PC-3 (cell line): Measurements from ENCODE around the gene DKKL1. TPM values are rescaled to one million over a fixed set of nuclear protein-coding genes. Genes with fewer than 3 reads are reported as not detected.

Experiments used
- ATAC-seq: fragments of 200-7000 bp; cut with Tn5 transposase; 2 replicates; pipeline ENCODE4 v1.9.1; 2020; ENCODE audit warnings: mild to moderate bottlenecking, moderate library complexity
- BruUV-seq: library from RNA; stranded (reverse); fragments of 400-500 nt; replicated peaks from 2 replicates; lab custom pipeline; 2021; lab: Mats Ljungman, UMichigan
- CTCF ChIA-PET: fragments of 300-600 bp; sonication (Branson Sonifier 250); formaldehyde crosslinking; loops from one replicate; lab custom pipeline; 2022; ENCODE audit warnings: antibody characterized with exemption; lab: Charles Lee
- POLR2A ChIA-PET: fragments of 300-600 bp; sonication (Branson Sonifier 250); formaldehyde crosslinking; loops from one replicate; lab custom pipeline; 2022; ENCODE audit warnings: antibody characterized with exemption; ENCODE audit not compliant: unreplicated experiment; lab: Charles Lee
- DNase-seq: peaks from one replicate; pipeline ENCODE4 v3.0.0-alpha.2; 2015
- H2AFZ ChIP-seq: fragments of 300-600 bp; sonication (generic); 2 replicates; pipeline ENCODE4 v1.6.0; 2016; ENCODE audit warnings: antibody characterized with exemption, low read length
- H3F3A ChIP-seq: fragments of 300-600 bp; sonication (generic); one replicate; pipeline ENCODE4 v1.6.0; 2017; ENCODE audit warnings: antibody characterized with exemption, low read length, control low read depth, mild to moderate bottlenecking; ENCODE audit not compliant: unreplicated experiment
- H3K27ac ChIP-seq: fragments of 300-600 bp; sonication (generic); 2 replicates; pipeline ENCODE4 v1.5.1; 2016; ENCODE audit warnings: mild to moderate bottlenecking, low read length
- H3K27me3 ChIP-seq: fragments of 300-600 bp; sonication (generic); 2 replicates; pipeline ENCODE4 v1.6.1; 2016; ENCODE audit warnings: low read length, mixed read lengths
- H3K36me3 ChIP-seq: fragments of 300-600 bp; sonication (generic); 2 replicates; pipeline ENCODE4 v1.6.1; 2016; ENCODE audit warnings: low read depth, mixed run types, low read length, mixed read lengths
- H3K4me1 ChIP-seq: fragments of 300-600 bp; sonication (generic); 2 replicates; pipeline ENCODE4 v1.5.1; 2016; ENCODE audit warnings: low read length; ENCODE audit not compliant: insufficient read depth
- H3K4me2 ChIP-seq: fragments of 300-600 bp; sonication (generic); 2 replicates; pipeline ENCODE4 v1.6.0; 2016; ENCODE audit warnings: low read length
- H3K4me3 ChIP-seq: fragments of 300-600 bp; sonication (generic); 2 replicates; pipeline ENCODE4 v1.5.1; 2016; ENCODE audit warnings: mild to moderate bottlenecking, low read length, mixed read lengths
- H3K79me2 ChIP-seq: fragments of 300-600 bp; sonication (generic); 2 replicates; pipeline ENCODE4 v1.6.1; 2017; ENCODE audit warnings: low read length, mixed read lengths
- H3K9ac ChIP-seq: fragments of 300-600 bp; sonication (generic); 2 replicates; pipeline ENCODE4 v1.6.0; 2016; ENCODE audit warnings: mild to moderate bottlenecking, low read length
- H3K9me2 ChIP-seq: fragments of 300-600 bp; sonication (generic); replicated peaks from 2 replicates; pipeline ENCODE4 v1.6.1; 2016; ENCODE audit warnings: mixed run types, low read length, mixed read lengths
- H3K9me3 ChIP-seq: fragments of 300-600 bp; sonication (generic); 2 replicates; pipeline ENCODE4 v1.6.1; 2016; ENCODE audit warnings: low read length, mixed read lengths
- H4K20me1 ChIP-seq: fragments of 300-600 bp; sonication (generic); 2 replicates; pipeline ENCODE4 v1.6.1; 2016; ENCODE audit warnings: low read length, mixed read lengths
- EZH2 ChIP-seq: fragments of 300-600 bp; sonication (generic); IDR thresholded peaks from one replicate; pipeline ENCODE4 v1.6.1; 2017; ENCODE audit warnings: antibody characterized with exemption, mild to moderate bottlenecking, low read length; ENCODE audit not compliant: unreplicated experiment
- EZH2phosphoT487 ChIP-seq: fragments of 300-600 bp; sonication (generic); IDR thresholded peaks from 2 replicates; pipeline ENCODE4 v1.6.1; 2018; ENCODE audit warnings: mild to moderate bottlenecking, antibody characterized with exemption, low read length, borderline replicate concordance
- intact Hi-C: fragments of 100-400 bp; cut with micrococcal nuclease; formaldehyde crosslinking; loops from 2 replicates; pipeline ENCODE4 v1.9.0; 2023
- total RNA-seq: library from RNA; depleted of rRNA; stranded (reverse); fragments of >200 nt; gene quantifications from 2 replicates; pipeline ENCODE4 v1.2.3, GENCODE V29; 2014
- TF ChIP-seq, protein P1 (sequence below): fragments of 300-600 bp; sonication (generic); conservative IDR thresholded peaks from 2 replicates; pipeline ENCODE4 v1.5.1; 2017; ENCODE audit warnings: antibody characterized with exemption, low read depth, mild to moderate bottlenecking, low read length

Gene DKKL1
- total RNA-seq, 1 experiment from 2014 or later = 2.4 TPM

DNA sequence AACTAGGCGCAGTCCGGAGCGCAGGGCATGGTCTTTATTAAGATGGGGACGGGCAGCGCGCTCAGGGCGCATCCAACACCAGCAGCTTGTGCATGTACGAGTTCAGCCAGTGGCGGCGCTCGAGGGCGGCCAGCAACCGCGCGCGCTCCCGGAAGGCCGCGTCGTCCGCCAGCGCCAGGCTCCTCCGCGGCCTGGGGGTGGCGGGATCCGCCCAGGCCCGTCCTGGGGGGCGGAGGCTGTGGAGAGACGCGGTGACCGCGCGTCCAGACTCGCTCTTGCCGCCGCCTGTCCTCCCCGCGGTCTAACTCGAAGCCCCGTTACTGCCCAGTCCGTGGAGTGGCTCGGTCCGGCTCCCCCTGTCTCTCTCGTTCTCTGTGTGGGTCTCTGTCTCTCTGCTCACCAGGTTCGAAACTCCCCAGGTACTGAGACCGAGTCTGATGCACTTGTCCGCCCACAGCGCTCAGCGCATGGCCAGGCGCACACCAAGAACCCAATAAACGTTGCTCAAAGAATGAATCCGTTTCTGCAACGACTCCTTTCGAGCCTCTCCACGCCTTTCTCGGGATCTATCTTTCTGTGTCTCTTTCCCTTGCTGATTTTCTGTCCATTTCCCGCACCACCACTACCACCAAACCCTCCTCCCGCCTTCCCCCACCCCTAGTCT, 58.9 kb downstream of the DKKL1 start:
- ATAC-seq (no peak), DNase-seq (no peak)
- Histone ChIP-seq H3K79me2 (no peaks in the 10 kb centered on the region), H3K4me1 (no peaks in the 10 kb centered on the region), H3K27me3 (peaks cover 99% of the 10 kb centered on the region), H3K4me2 (no peak overlapping the region), H2AFZ (no peak overlapping the region), H3K4me3 (no peak overlapping the region), H3K9me3 (no peaks in the 10 kb centered on the region), H3K36me3 (no peaks in the 10 kb centered on the region), H4K20me1 (no peaks in the 10 kb centered on the region), H3K9ac (no peak overlapping the region), H3K27ac (no peak overlapping the region), H3F3A (no peaks in the 10 kb centered on the region), H3K9me2 (no peaks in the 10 kb centered on the region)
- intact Hi-C loops = no loop called here
- ChIA-PET CTCF (no interaction called here), POLR2A (no interaction called here)
- no TSS peak for BruUV-seq
- TF ChIP-seq EZH2phosphoT487 (no peak), EZH2 (no peak)
- TF ChIP-seq, protein P1, sequence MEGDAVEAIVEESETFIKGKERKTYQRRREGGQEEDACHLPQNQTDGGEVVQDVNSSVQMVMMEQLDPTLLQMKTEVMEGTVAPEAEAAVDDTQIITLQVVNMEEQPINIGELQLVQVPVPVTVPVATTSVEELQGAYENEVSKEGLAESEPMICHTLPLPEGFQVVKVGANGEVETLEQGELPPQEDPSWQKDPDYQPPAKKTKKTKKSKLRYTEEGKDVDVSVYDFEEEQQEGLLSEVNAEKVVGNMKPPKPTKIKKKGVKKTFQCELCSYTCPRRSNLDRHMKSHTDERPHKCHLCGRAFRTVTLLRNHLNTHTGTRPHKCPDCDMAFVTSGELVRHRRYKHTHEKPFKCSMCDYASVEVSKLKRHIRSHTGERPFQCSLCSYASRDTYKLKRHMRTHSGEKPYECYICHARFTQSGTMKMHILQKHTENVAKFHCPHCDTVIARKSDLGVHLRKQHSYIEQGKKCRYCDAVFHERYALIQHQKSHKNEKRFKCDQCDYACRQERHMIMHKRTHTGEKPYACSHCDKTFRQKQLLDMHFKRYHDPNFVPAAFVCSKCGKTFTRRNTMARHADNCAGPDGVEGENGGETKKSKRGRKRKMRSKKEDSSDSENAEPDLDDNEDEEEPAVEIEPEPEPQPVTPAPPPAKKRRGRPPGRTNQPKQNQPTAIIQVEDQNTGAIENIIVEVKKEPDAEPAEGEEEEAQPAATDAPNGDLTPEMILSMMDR = no peak; the same call in 1 of the 2 replicates

GRCh38 chr19:49423071-49423984, 59.7 kb downstream of the DKKL1 start, which contains the start of gene PTH2:
PTH2 (minus strand) TSS chr19:49423441; CDS start chr19:49423339, 102 bp downstream.
- H3K4me3 ChIP-seq = no peak within 1 kb of the TSS
- peaks cover 99% of the 10 kb centered on the region for H3K27me3 ChIP-seq
- CTCF ChIA-PET = no interaction called here
- BruUV-seq = no TSS peak
- 0 out of 2 replicates have a peak, but pooled peaks cover 6% of the 10 kb centered on the region for H3K4me1 ChIP-seq
- TF ChIP-seq, protein P1 = no peak
- TF ChIP-seq EZH2phosphoT487 (peak; percentile 50; the same call in 1 of the 2 replicates), EZH2 (peak; percentile 94)
- no peaks in the 10 kb centered on the region for H3K36me3 ChIP-seq
- ATAC-seq = no peak
- H3F3A ChIP-seq = no peaks in the 10 kb centered on the region
- no peak for DNase-seq
- H3K9me2 ChIP-seq = no peaks in the 10 kb centered on the region
- H2AFZ ChIP-seq = no peak within 1 kb of the TSS
- no peak within 1 kb of the TSS for H3K9ac ChIP-seq
- no peaks in the 10 kb centered on the region for H4K20me1 ChIP-seq
- H3K9me3 ChIP-seq = no peaks in the 10 kb centered on the region
- H3K4me2 ChIP-seq = no peak within 1 kb of the TSS
- H3K27ac ChIP-seq = no peak within 1 kb of the TSS
- POLR2A ChIA-PET = no interaction called here
- no peaks in the 10 kb centered on the region for H3K79me2 ChIP-seq
- intact Hi-C loops = no loop called here
